ENCODE results near the gene NOTCH3.

NOTCH3 gene
- 0 to 0.07 reads per million in 2 donors for total RNA-seq

GRCh38 chr19:15200553-15201364 is at the start of gene NOTCH3:
NOTCH3 (minus strand) TSS chr19:15200995; CDS start chr19:15200905, 90 bp downstream.
- no peak for DNase-seq

GRCh38 chr19:15250640-15250993 is 49.8 kb upstream of the NOTCH3 start:
- no peak for DNase-seq

GRCh38 chr19:15249972-15250639 is 49.3 kb upstream of the NOTCH3 start:
- no peak for DNase-seq

GRCh38 chr19:15249528-15249874 is 48.7 kb upstream of the NOTCH3 start:
- no peak for DNase-seq

GRCh38 chr19:15248648-15249527 is 48.1 kb upstream of the NOTCH3 start:
- DNase-seq: no peak

GRCh38 chr19:15248106-15248505 is 47.3 kb upstream of the NOTCH3 start:
- no peak for DNase-seq

- DNase-seq: no peak
These were observed 46.6 kb upstream of the NOTCH3 start for GRCh38 chr19:15247107-15248014.

- no peak for DNase-seq
These were observed 45.3 kb upstream of the NOTCH3 start for GRCh38 chr19:15246198-15246481.

- no peak for DNase-seq
These were observed 44.8 kb upstream of the NOTCH3 start for GRCh38 chr19:15245370-15246197.

- no peak for DNase-seq
These were observed 44.0 kb upstream of the NOTCH3 start for GRCh38 chr19:15244808-15245207.

GRCh38 chr19:15244106-15244803 is 43.5 kb upstream of the NOTCH3 start:
- DNase-seq: no peak

- no peak for DNase-seq
These were observed 42.6 kb upstream of the NOTCH3 start for GRCh38 chr19:15243236-15243957.

- no peak for DNase-seq
These were observed 40.6 kb upstream of the NOTCH3 start for GRCh38 chr19:15241259-15241910.

GRCh38 chr19:15240515-15240914 is 39.7 kb upstream of the NOTCH3 start:
- DNase-seq: no peak

- no peak for DNase-seq
These were observed 38.6 kb upstream of the NOTCH3 start for GRCh38 chr19:15239337-15239949.

GRCh38 chr19:15238639-15239155 is 37.9 kb upstream of the NOTCH3 start:
- no peak for DNase-seq

GRCh38 chr19:15237759-15238638 is 37.2 kb upstream of the NOTCH3 start:
- DNase-seq: no peak

- no peak for DNase-seq
These were observed 36.1 kb upstream of the NOTCH3 start for GRCh38 chr19:15236886-15237285.
